GM23338 (cell line): ENCODE results near the gene ITCH. TPM values are rescaled to one million over a fixed set of nuclear protein-coding genes. Genes with fewer than 3 reads are reported as not detected.

Experiments used
- ATAC-seq: fragments of 200-7000 bp; cut with Tn5 transposase; 3 replicates; pipeline ENCODE4 v1.9.1; 2020
- DNase-seq: peaks from one replicate; pipeline ENCODE4 v3.0.0-alpha.2; 2015; ENCODE audit warnings: low spot score
- H2AFZ ChIP-seq: fragments of 200-600 bp; sonication (generic); 2 replicates; pipeline ENCODE4 v1.8.0; 2016; ENCODE audit warnings: antibody characterized with exemption, mild to moderate bottlenecking, moderate library complexity
- H3F3A ChIP-seq: fragments of 200-600 bp; sonication (generic); replicated peaks from 2 replicates; pipeline ENCODE4 v1.8.0; 2017; ENCODE audit warnings: antibody characterized with exemption, mixed run types, low read depth
- H3K27ac ChIP-seq: fragments of 200-600 bp; sonication (generic); 2 replicates; pipeline ENCODE4 v1.6.1; 2016; ENCODE audit warnings: low read depth
- H3K27me3 ChIP-seq: fragments of 200-600 bp; sonication (generic); 2 replicates; pipeline ENCODE4 v1.8.0; 2016; ENCODE audit warnings: mild to moderate bottlenecking, mixed run types, moderate library complexity; ENCODE audit not compliant: insufficient read depth
- H3K36me3 ChIP-seq: fragments of 200-600 bp; sonication (generic); 2 replicates; pipeline ENCODE4 v1.8.0; 2016; ENCODE audit warnings: mild to moderate bottlenecking; ENCODE audit not compliant: insufficient read depth
- H3K4me1 ChIP-seq: fragments of 200-600 bp; sonication (generic); 2 replicates; pipeline ENCODE4 v1.8.0; 2016; ENCODE audit warnings: mild to moderate bottlenecking, moderate library complexity; ENCODE audit not compliant: insufficient read depth
- H3K4me2 ChIP-seq: fragments of 200-600 bp; sonication (generic); 2 replicates; pipeline ENCODE4 v1.7.1; 2017; ENCODE audit warnings: mixed run types
- H3K4me3 ChIP-seq: fragments of 200-600 bp; sonication (generic); 2 replicates; pipeline ENCODE4 v1.6.1; 2016; ENCODE audit warnings: mixed run types
- H3K79me2 ChIP-seq: fragments of 200-600 bp; sonication (generic); replicated peaks from 2 replicates; pipeline ENCODE4 v1.8.0; 2017; ENCODE audit warnings: mild to moderate bottlenecking; ENCODE audit not compliant: insufficient read depth
- H3K9me2 ChIP-seq: fragments of 200-600 bp; sonication (generic); 2 replicates; pipeline ENCODE4 v1.8.0; 2017; ENCODE audit not compliant: insufficient read depth
- H4K20me1 ChIP-seq: fragments of 200-600 bp; sonication (generic); replicated peaks from 2 replicates; pipeline ENCODE4 v1.8.0; 2017; ENCODE audit warnings: mild to moderate bottlenecking; ENCODE audit not compliant: insufficient read depth
- H3K27ac Mint-ChIP-seq: 2 replicates; pipeline ENCODE4 v1.8.0; 2020; ENCODE audit warnings: inconsistent platforms, mild to moderate bottlenecking, moderate library complexity, mixed read lengths
- H3K27me3 Mint-ChIP-seq: 3 replicates; pipeline ENCODE4 v1.8.0; 2022; ENCODE audit warnings: low read depth, mild to moderate bottlenecking, moderate library complexity, mixed read lengths, inconsistent platforms; ENCODE audit not compliant: insufficient read depth, poor library complexity
- H3K36me3 Mint-ChIP-seq: 3 replicates; pipeline ENCODE4 v1.8.0; 2021; ENCODE audit warnings: low read depth, mild to moderate bottlenecking, inconsistent platforms, moderate library complexity, mixed read lengths
- H3K4me1 Mint-ChIP-seq: 3 replicates; pipeline ENCODE4 v1.8.0; 2020; ENCODE audit warnings: mild to moderate bottlenecking, inconsistent platforms, mixed read lengths
- H3K4me3 Mint-ChIP-seq: 3 replicates; pipeline ENCODE4 v1.8.0; 2021; ENCODE audit warnings: moderate library complexity, mild to moderate bottlenecking, inconsistent platforms, mixed read lengths
- H3K9me3 Mint-ChIP-seq: 3 replicates; pipeline ENCODE4 v1.8.0; 2020; ENCODE audit warnings: moderate library complexity, mild to moderate bottlenecking, inconsistent platforms, mixed read lengths
- CREB1 ChIP-seq: fragments of 250-450 bp; sonication (Bioruptor Pico); IDR thresholded peaks from 2 replicates; pipeline ENCODE4 v1.5.0; 2020; ENCODE audit warnings: low read depth, mild to moderate bottlenecking, moderate library complexity
- CTCF ChIP-seq, 2 experiments: fragments of 200-600 bp in 1 of 2; sonication (generic) in 1 of 2; conservative IDR thresholded peaks; 2 replicates each; pipeline versions ENCODE4 v1.5.1 to v1.6.1; 2016 to 2017; ENCODE audit warnings: antibody characterized with exemption in 2 of 2, low read depth in 2 of 2, mild to moderate bottlenecking in 2 of 2, moderate library complexity in 1 of 2
- ETS1 ChIP-seq: IDR thresholded peaks from 2 replicates; pipeline ENCODE4 v1.6.1; 2016; ENCODE audit warnings: antibody characterized with exemption
- EZH2 ChIP-seq: fragments of 200-600 bp; sonication (generic); IDR thresholded peaks from one replicate; pipeline ENCODE4 v1.8.0; 2017; ENCODE audit warnings: antibody characterized with exemption, mild to moderate bottlenecking, low read depth; ENCODE audit not compliant: unreplicated experiment
- EZH2phosphoT487 ChIP-seq: fragments of 200-600 bp; sonication (generic); IDR thresholded peaks from one replicate; pipeline ENCODE4 v1.8.1; 2018; ENCODE audit warnings: antibody characterized with exemption; ENCODE audit not compliant: unreplicated experiment
- JUNB ChIP-seq: IDR thresholded peaks from one replicate; pipeline ENCODE4 v1.6.1; 2016; ENCODE audit warnings: antibody characterized with exemption; ENCODE audit not compliant: unreplicated experiment
- NANOG ChIP-seq: IDR thresholded peaks from 2 replicates; pipeline ENCODE4 v1.6.1; 2016; ENCODE audit warnings: antibody characterized with exemption, borderline replicate concordance
- POLR2AphosphoS5 ChIP-seq: IDR thresholded peaks from 2 replicates; pipeline ENCODE4 v1.6.1; 2016; ENCODE audit warnings: antibody characterized with exemption, low read depth
- REST ChIP-seq: IDR thresholded peaks from one replicate; pipeline ENCODE4 v1.6.1; 2018; ENCODE audit warnings: antibody characterized with exemption; ENCODE audit not compliant: unreplicated experiment
- STAT1 ChIP-seq: IDR thresholded peaks from one replicate; pipeline ENCODE4 v1.6.1; 2016; ENCODE audit warnings: antibody characterized with exemption; ENCODE audit not compliant: unreplicated experiment
- ZNF114 ChIP-seq: fragments of 250-450 bp; sonication (Bioruptor Pico); IDR thresholded peaks from 2 replicates; pipeline ENCODE4 v1.5.0; 2020; ENCODE audit warnings: mild to moderate bottlenecking, moderate library complexity
- ZNF331 ChIP-seq: fragments of 250-450 bp; sonication (Bioruptor Pico); IDR thresholded peaks from 2 replicates; pipeline ENCODE4 v1.5.0; 2020; ENCODE audit warnings: low read depth, mild to moderate bottlenecking, moderate library complexity
- ZNF462 ChIP-seq: fragments of 250-450 bp; sonication (Bioruptor Pico); IDR thresholded peaks from 2 replicates; pipeline ENCODE4 v1.5.0; 2020; ENCODE audit warnings: mild to moderate bottlenecking, moderate library complexity
- polyA plus RNA-seq: library from polyadenylated mRNA; unstranded; fragments of >200 nt; fragmentation: Nextera tagmentation; extraction: Ambion mirVana; gene quantifications from 2 replicates; pipeline ENCODE4 v1.2.1, GENCODE V29; 2016
- total RNA-seq: library from RNA; depleted of rRNA; stranded (reverse); fragments of >200 nt; shearing (Covaris generic); gene quantifications from 2 replicates; pipeline ENCODE4 v1.2.3, GENCODE V29; 2014

The ITCH gene
- total and polyA plus RNA-seq, 2 experiments from 2014 or later, result 16.4 to 31.6 TPM

GRCh38 chr20:34495916-34496315 is 132.8 kb downstream of the ITCH start:
- Mint-ChIP-seq H3K27me3 (no peaks in the 10 kb centered on the region), H3K4me3 (no peak overlapping the region), H3K4me1 (no peaks in the 10 kb centered on the region), H3K9me3 (0 out of 3 replicates have a peak, but pooled peaks cover 3% of the 10 kb centered on the region), H3K27ac (no peak overlapping the region), H3K36me3 (peaks cover 62% of the 10 kb centered on the region)
- H3K27ac ChIP-seq, result no peak overlapping the region
- ATAC-seq (no peak), DNase-seq (no peak)
- no peaks in the 10 kb centered on the region for H3K9me2 ChIP-seq
- no peaks in the 10 kb centered on the region for H3F3A ChIP-seq
- H3K36me3 ChIP-seq, result peaks cover 14% of the 10 kb centered on the region; the same call in 1 of the 2 replicates
- H3K4me1 ChIP-seq, result no peaks in the 10 kb centered on the region
- no peaks in the 10 kb centered on the region for H3K27me3 ChIP-seq
- no peak overlapping the region for H3K4me2 ChIP-seq
- no peak overlapping the region for H3K4me3 ChIP-seq
- H3K79me2 ChIP-seq, result no peaks in the 10 kb centered on the region; the same call in 1 of the 2 replicates
- no peak overlapping the region for H2AFZ ChIP-seq
- TF ChIP-seq POLR2AphosphoS5 (no peak), ZNF462 (CRISPR knock-in tag) (no peak), ZNF114 (CRISPR knock-in tag) (no peak), CTCF (conservative IDR thresholded peaks at IDR 0.05; ENCODE audit: low read depth in 2 of 2) (no peak), EZH2 (no peak), ZNF331 (CRISPR knock-in tag) (no peak), ETS1 (no peak), EZH2phosphoT487 (no peak), NANOG (no peak), CREB1 (CRISPR knock-in tag) (no peak), JUNB (no peak), STAT1 (no peak), REST (no peak)
- peaks cover 10% of the 10 kb centered on the region; the same call in 1 of the 2 replicates for H4K20me1 ChIP-seq
